Heart right ventricle (tissue), 16 donors: ENCODE results near the gene CHN2. TPM values are rescaled to one million over a fixed set of nuclear protein-coding genes. Genes with fewer than 3 reads are reported as not detected.

Experiments used
- ATAC-seq, 8 donors: fragments of 200-7000 bp; cut with Tn5 transposase; one replicate each; pipeline ENCODE4 v1.9.1; 2020; ENCODE audit warnings: mild to moderate bottlenecking in 8 of 8, moderate library complexity in 8 of 8, moderate number of reproducible peaks in 1 of 8
- DNase-seq, 2 donors: peaks; one replicate each; pipeline ENCODE4 v3.0.0-alpha.2; 2020
- H3K27ac ChIP-seq, 10 donors: fragments of 200-600 bp; sonication (generic) in 2 of 10; one replicate each; pipeline versions ENCODE4 v1.5.0 to v1.8.0; 2020 to 2022; ENCODE audit warnings: mild to moderate bottlenecking in 3 of 10
- H3K27me3 ChIP-seq, 7 donors: fragments of 200-600 bp; one replicate each; pipeline ENCODE4 v1.8.0; 2021 to 2022; ENCODE audit warnings: mild to moderate bottlenecking in 2 of 7
- H3K36me3 ChIP-seq, 9 donors: fragments of 200-600 bp; sonication (generic) in 1 of 9; one replicate each; pipeline versions ENCODE4 v1.5.0 to v1.8.0; 2020 to 2022; ENCODE audit warnings: mild to moderate bottlenecking in 2 of 9
- H3K4me1 ChIP-seq, 9 donors: fragments of 200-600 bp; sonication (generic) in 1 of 9; one replicate each; pipeline versions ENCODE4 v1.5.0 to v1.8.0; 2020 to 2022; ENCODE audit warnings: mild to moderate bottlenecking in 4 of 9
- H3K4me3 ChIP-seq, 10 donors: fragments of 200-600 bp; sonication (generic) in 2 of 10; one replicate each; pipeline versions ENCODE4 v1.5.0 to v1.8.0; 2020 to 2022; ENCODE audit warnings: mild to moderate bottlenecking in 7 of 10, moderate library complexity in 2 of 10
- H3K9me3 ChIP-seq, 11 donors: fragments of 200-600 bp in 10 of 11; sonication (generic) in 2 of 11; one replicate each; pipeline versions ENCODE4 v1.5.0 to v1.8.0; 2013 to 2022; ENCODE audit warnings: mild to moderate bottlenecking in 2 of 11, control low read depth in 1 of 11, moderate library complexity in 1 of 11
- CTCF ChIP-seq, 9 donors: fragments of 200-600 bp; sonication (generic) in 2 of 9; IDR thresholded peaks; one replicate each; pipeline versions ENCODE4 v1.5.0 to v1.8.0; 2021 to 2022; ENCODE audit warnings: antibody characterized with exemption in 9 of 9, mild to moderate bottlenecking in 5 of 9, moderate library complexity in 1 of 9
- WGBS, 2 donors: extraction: QIAGEN DNeasy Blood & Tissue Kit; methylation state at CpG; one replicate each; pipeline ENCODE4 v1.1.7; 2013; ENCODE audit warnings: inconsistent platforms in 1 of 2; 5-methylcytosine and 5-hydroxymethylcytosine counted together
- intact Hi-C, 10 donors: fragments of 100-400 bp; cut with DNase I; formaldehyde crosslinking; loops; one replicate each; pipeline versions ENCODE4 v1.11.1 to v1.14.2; 2022
- polyA plus RNA-seq, 2 donors: library from polyadenylated mRNA; stranded (reverse); fragments of 200-250 nt; gene quantifications; one replicate each; pipeline ENCODE4 v1.2.3, GENCODE V29; 2013
- total RNA-seq, 10 donors: library from RNA; stranded (reverse); fragmentation: NEBNext Ultra II Directional in 3 of 10; extraction: Animal tissue kit (Norgen Biotek cat#: 25700) in 3 of 10; gene quantifications; one replicate each; pipeline versions ENCODE4 v1.2.1 to v1.2.4, GENCODE V29; 2021 to 2023
- donor health status: Arrhythmogenic right ventricular cardiomyopathy.
- donor health status: ischemic (EF 13 %, LVEDD 7.1; RV severe dilation, severe dysfunction).
- donor health status: healthy with polysubstance abuse.
- donor health status: DM: no; HTN: yes; CAD: no.
- donor health status: DM: no; HTN: no; CAD: no.
- donor health status: ischemic (EF 25% LVEDD 6.9; RV normal size, moderate dysfunction).
- donor health status: ischemic (EF 25% LVEDD 5.7; RV mildly dilated, moderate dysfunction).
- donor health status: healthy.
- donor health status: DM: yes; HTN: yes; CAD: no.
- donor health status: Ischemic cardiomyopathy.
- donor health status: ischemic (EF 35%, LVEDD 5.7; RV mildly dilated, moderate dysfunction).
- donor health status: nonischemic (EF 11% LVEDD 7.7; RV severe dilation, severe dysfunction).
- donor health status: DM: yes; HTN: yes; CAD: no.
- donor health status: PGD.
- donor health status: ischemic (EF 29% LVEDD 5.4; RV normal size, mild dysfunction).
- donor health status: nonischemic (EF 23%, LVEDD 6.1; RV moderate dilation, normal function).

The CHN2 gene
- total and polyA plus RNA-seq, 12 donors = 5.9 to 54.9 (median 22.6) TPM

DNA sequence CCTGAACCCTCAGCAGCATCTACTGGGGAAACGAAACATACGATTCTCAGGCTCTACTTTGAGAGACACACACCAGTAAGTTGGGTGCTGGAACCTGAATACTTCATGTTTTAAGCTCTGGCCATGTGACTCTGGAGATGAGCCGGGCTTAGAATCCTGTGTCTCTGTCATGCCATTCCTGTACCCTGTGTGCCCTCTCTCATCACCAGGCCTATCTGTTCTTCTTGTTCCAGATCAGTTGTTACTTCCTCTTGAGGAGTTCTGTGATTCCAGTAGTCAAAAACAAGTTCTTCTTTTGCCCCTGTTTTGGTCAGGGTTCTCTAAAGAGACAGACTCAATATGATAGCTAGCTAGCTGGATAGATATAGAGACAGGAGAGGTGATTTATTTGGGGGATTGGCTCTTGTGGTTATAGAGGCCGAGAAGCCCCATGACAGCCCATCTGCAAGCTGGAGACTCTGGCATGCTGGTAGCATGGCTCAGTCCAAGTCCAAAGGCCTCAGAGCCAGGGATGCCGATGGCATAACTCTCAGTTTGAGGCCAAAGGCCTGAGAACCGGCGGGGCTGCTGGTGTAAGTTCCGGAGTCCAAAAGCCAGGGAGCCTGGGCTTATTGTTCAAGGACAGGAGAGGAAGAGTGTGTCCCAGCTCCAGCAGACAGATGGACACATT, 54.3 kb downstream of the CHN2 start:
- no peak for TF ChIP-seq CTCF (IDR thresholded peaks at IDR 0.05)
- DNase-seq = no peak
- Histone ChIP-seq H3K27ac (peak overlapping the region in 4 of 10 donors; percentile 28 to 64 (median 46)), H3K36me3 (peaks cover 0 to 3% (median 0%) of the 10 kb centered on the region in 9 donors), H3K27me3 (no peaks in the 10 kb centered on the region), H3K4me1 (peaks cover 0 to 63% (median 17%) of the 10 kb centered on the region in 9 donors), H3K9me3 (no peaks in the 10 kb centered on the region), H3K4me3 (no peak overlapping the region)
- ATAC-seq = peak in 5 of 8 donors; percentile 28 to 74 (median 46)
- intact Hi-C loops = no loop called here
- 85 to 88% methylated on average over 8 of the region's 8 CpGs for WGBS, 2 donors

DNA sequence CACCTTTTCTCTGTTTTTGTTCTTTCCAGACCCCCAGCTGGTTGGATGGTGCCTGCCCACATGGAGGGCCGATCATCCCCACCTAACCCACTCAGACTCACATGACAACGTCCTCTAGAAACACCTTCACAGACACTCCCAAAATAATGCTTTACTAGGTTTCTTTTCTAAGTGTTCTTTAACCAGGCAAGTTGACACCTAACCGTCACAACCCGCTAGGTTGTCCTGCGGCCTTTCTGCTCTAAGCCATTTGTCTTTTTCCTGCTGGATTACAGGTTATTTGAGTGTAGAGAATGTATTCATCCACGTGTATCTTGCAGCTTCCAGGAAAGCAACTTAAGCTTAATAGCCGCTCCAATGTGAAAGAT, 54.8 kb downstream of the CHN2 start:
- H3K9me3 ChIP-seq = no peaks in the 10 kb centered on the region
- peaks cover 0 to 3% (median 0%) of the 10 kb centered on the region in 9 donors for H3K36me3 ChIP-seq
- intact Hi-C loops = no loop called here
- H3K27ac ChIP-seq = peak overlapping the region in 4 of 10 donors; percentile 28 to 64 (median 46)
- H3K27me3 ChIP-seq = no peaks in the 10 kb centered on the region
- DNase-seq (no peak), ATAC-seq (no peak)
- no peak overlapping the region for H3K4me3 ChIP-seq
- 91% methylated on average over 7 of the region's 7 CpGs for WGBS, 2 donors
- no peak for TF ChIP-seq CTCF (IDR thresholded peaks at IDR 0.05)
- peaks cover 0 to 58% (median 13%) of the 10 kb centered on the region in 9 donors for H3K4me1 ChIP-seq

DNA sequence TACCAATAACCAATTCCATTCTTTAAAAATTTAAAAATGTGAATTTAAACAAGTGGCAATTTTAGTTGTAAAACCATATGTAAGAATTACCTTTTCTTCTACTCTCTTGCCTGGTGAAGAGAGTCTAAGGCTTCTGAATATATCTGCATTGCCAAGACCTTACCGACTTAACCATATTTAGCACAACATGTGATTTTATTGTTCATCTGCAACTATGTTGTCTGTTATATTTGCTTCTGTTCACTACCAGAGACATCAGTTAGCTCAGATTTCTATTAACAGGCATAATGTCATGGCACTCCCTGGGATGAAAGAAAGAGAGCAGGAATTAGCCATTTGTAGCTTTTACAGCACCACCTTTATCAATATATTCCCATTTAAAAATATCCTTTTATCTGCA, 55.3 kb downstream of the CHN2 start:
- no peak overlapping the region for H3K4me3 ChIP-seq
- WGBS, 2 donors = 47 to 70% methylated on average over 1 of the region's 1 CpG

GRCh38 chr7:29253225-29253624, 58.6 kb downstream of the CHN2 start:
- Histone ChIP-seq H3K36me3 (no peaks in the 10 kb centered on the region), H3K27ac (no peak overlapping the region), H3K9me3 (no peaks in the 10 kb centered on the region), H3K4me1 (peaks cover 0 to 54% (median 23%) of the 10 kb centered on the region in 9 donors), H3K4me3 (no peak overlapping the region), H3K27me3 (no peaks in the 10 kb centered on the region)
- WGBS, 2 donors = 92 to 100% methylated on average over 1 of the region's 1 CpG
- ATAC-seq (no peak), DNase-seq (no peak)
- TF ChIP-seq CTCF (IDR thresholded peaks at IDR 0.05) = no peak
- intact Hi-C loops = no loop called here

More for the DNA sequence above, 55.3 kb downstream of the CHN2 start:
- Histone ChIP-seq H3K27me3 (no peaks in the 10 kb centered on the region), H3K27ac (peak overlapping the region in 2 of 10 donors; percentile 28 to 61), H3K4me1 (peaks cover 0 to 58% (median 13%) of the 10 kb centered on the region in 9 donors), H3K36me3 (peaks cover 0 to 3% (median 0%) of the 10 kb centered on the region in 9 donors), H3K9me3 (no peaks in the 10 kb centered on the region)
- no peak for DNase-seq
- TF ChIP-seq CTCF (IDR thresholded peaks at IDR 0.05) = no peak
- peak in 4 of 8 donors; percentile 41 to 60 (median 42) for ATAC-seq
- intact Hi-C loops = no loop called here
